EH (cell line): Measurements from ENCODE around the gene HNRNPAB.

Experiments used
- DNase-seq: peaks from one replicate; pipeline ENCODE4 v3.0.0-alpha.2; 2015; ENCODE audit warnings: low read depth

HNRNPAB gene

GRCh38 chr5:178204182-178204934, at the start of gene HNRNPAB:
Gene HNRNPAB (plus strand): TSS chr5:178204533. CDS start chr5:178204838, 305 bp downstream.
- peak; percentile 94 for DNase-seq

DNA sequence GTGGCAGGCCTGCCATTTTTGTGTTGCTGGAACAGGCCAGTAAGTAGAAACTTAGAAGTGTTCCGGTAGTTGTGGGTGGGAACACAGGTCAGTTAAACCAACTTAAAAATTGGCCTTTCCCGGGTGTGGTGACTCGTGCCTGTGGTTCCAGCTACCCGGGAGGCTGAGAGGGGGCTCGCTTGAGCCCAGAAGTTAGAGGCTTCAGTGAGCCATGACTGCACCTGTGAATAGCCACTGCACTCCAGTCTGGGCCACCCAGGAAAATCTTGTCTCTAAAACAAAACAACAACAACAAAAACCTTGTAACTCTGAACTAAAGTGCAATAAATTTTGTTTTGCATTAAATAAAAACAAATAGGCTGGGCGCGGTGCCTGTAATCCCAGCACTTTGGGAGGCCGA, 49.3 kb upstream of the HNRNPAB start:
- no peak for DNase-seq

- DNase-seq: no peak
Observed at GRCh38 chr5:178160176-178160575, 44.2 kb upstream of the HNRNPAB start.

DNA sequence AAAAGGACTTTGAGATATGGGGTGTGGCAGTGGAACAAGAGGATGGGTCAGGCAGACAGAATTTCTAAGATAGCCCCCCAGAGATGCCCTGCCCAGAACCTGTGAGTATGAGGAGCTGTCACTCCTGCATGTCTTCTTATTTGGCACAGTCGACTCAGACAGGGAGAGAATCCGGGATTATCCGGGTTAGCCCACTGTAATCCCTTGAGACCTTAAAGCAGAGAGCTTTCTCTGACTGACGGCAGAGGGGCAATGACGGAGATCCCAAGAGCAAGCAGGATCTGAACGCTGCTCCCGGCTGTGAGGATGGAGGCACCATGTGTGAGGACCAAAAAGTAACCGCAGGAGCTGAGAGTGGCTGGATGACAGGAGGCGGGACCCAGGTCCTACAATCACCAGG, 41.9 kb upstream of the HNRNPAB start:
- DNase-seq: no peak

GRCh38 chr5:178163772-178164735, 40.3 kb upstream of the HNRNPAB start:
- peak; percentile 68 for DNase-seq

GRCh38 chr5:178165581-178165980, 38.8 kb upstream of the HNRNPAB start:
- no peak for DNase-seq

- no peak for DNase-seq
Observed at GRCh38 chr5:178170455-178170854, 33.9 kb upstream of the HNRNPAB start.

DNA sequence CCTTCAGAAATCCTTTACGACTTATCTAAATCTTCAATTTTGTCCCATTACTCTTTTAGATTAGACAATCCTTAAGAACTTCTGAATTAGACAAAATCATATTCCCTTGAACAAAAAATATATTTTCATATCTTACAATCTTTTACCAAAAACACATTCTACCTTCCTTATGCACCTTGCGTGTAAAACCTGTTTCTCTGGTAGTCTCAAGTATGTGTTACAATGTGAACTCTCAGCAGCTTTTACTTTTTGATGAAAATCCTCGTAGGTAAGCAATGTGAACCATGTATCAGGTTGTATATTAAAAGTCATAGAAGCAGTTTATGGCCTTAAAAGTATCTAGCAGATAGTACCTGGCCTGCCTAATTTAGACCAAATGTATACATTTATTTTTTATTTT, 29.9 kb upstream of the HNRNPAB start:
- DNase-seq: no peak

GRCh38 chr5:178176791-178177190, 27.5 kb upstream of the HNRNPAB start:
- DNase-seq: no peak

- no peak for DNase-seq
Observed at GRCh38 chr5:178177569-178177968, 26.8 kb upstream of the HNRNPAB start.

GRCh38 chr5:178180141-178180863, 24.0 kb upstream of the HNRNPAB start:
- DNase-seq: no peak

DNA sequence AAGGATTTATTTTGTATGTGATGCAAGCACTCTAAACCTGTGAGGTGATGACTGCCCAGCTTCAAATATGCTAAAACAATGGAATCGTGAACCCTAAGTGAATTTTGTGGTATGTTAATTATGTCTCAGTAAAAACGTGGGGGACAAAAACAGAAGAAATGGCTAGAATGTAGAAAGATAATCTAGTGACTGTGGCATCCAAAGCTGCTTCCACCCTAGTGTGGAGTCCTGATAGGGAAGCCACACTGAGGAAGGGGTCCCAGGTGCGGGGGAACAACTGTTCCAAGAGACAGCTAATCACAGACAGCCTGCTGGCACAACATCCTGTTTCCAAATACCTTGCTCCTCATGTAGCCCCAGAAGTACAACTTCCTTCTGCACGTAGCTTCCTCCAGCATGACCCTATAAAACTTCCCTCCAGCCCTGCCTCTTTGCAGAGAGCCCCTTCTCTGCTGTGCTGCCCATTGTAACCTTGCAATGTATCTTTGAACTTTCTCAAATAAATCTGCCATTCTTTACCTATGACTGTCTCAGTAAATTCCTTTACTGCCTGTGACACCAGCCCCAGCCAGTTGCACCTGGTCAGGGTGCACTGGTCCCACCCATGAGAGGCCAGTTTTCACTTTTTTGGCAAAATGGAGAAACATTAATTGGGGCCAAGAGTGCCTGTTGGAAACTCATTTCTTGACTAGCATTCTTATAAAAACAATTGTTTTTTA, 22.0 kb upstream of the HNRNPAB start:
- DNase-seq: no peak

DNA sequence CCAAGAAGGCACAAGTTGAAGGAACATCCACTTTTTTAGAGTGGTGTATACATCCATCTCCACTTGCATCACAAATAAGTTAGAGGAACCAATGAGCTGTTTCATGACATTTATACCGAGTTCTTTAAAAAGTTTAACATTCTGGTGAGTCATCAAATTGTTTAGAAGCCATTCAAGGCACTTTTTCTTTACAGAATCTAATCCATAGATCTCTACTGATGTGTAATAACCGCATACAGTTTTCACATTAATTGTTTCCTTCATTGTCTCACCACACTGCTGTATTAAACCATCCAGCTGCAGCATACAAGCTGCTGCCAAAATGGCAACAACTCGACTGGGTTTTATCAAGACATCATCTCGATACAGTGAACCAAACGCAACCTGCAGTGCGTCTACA, 17.9 kb upstream of the HNRNPAB start:
- no peak for DNase-seq

- no peak for DNase-seq
Observed at GRCh38 chr5:178187014-178187413, 17.3 kb upstream of the HNRNPAB start, which contains the start of gene GMCL2. Gene GMCL2 (minus strand): TSS chr5:178187371. CDS start chr5:178187299, 72 bp downstream.

GRCh38 chr5:178189433-178189832, 14.9 kb upstream of the HNRNPAB start:
- no peak for DNase-seq

GRCh38 chr5:178191661-178192060, 12.7 kb upstream of the HNRNPAB start:
- no peak for DNase-seq

DNA sequence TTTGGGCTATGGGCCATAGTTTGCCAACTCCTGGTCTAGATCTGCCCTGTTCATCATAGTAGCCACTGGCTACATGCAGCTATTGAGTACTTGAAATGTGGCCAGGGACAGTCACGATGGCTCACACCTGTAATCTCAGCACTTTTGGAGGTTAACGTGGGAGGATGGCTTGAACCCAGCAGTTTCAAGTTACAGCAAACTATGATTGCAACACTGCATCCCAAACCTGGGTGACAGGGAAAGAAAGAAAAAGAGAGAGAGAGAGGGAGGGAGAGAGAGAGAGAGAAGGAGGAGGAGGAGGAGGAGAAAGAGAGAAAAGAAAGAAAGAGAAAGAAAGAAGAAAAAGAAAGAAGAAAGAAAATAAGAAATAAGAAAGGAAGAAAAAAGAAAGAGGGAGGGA, 12.1 kb upstream of the HNRNPAB start:
- no peak for DNase-seq

GRCh38 chr5:178192787-178193186, 11.5 kb upstream of the HNRNPAB start:
- DNase-seq: no peak

DNA sequence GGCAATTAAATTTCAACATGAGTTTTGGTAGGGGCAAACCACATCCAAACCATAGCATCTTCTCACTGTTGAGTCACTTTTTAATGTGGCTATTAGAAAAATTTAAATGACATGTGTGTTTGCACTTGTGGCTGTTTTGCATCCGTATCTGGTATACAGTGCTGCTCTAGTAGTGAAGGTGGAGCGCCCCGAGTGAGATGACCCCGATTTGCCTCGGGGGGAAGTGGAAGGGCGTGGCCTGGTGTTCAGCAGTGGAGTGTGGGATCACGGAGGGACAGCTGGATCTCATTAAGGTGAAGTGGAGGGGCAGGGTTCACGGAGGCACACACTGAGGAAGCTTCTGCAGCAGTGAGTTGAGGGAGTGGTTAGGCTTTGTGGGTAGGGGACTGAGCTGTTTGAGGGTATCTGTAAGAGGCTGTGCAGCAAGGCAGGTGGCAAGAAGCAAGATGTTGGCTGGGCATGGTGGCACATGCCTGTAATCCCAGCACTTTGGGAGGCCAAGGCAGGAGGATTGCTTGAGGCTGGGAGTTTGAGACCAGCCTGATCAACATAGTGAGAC, 11.0 kb upstream of the HNRNPAB start:
- no peak for DNase-seq

DNA sequence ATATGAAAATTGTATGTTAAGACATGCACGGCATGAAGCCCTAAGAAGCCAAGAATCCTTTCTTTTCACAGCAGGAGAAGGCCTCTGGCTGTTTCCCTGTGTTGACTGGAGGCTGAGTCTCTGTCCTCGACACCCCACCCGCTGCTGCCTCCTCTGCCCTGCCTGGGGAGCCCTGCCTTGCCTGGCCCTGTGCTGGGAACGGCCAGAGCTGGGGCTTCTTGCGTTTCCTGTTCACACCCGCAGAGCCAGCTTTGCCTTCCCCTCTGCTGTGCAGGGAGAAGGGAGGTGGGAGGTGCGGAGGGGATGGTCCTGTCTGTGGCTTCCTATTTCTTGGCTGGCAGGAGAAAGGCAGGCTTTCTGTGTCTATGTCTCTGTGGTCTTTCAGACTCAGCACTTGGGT, 10.3 kb upstream of the HNRNPAB start:
- no peak for DNase-seq

DNA sequence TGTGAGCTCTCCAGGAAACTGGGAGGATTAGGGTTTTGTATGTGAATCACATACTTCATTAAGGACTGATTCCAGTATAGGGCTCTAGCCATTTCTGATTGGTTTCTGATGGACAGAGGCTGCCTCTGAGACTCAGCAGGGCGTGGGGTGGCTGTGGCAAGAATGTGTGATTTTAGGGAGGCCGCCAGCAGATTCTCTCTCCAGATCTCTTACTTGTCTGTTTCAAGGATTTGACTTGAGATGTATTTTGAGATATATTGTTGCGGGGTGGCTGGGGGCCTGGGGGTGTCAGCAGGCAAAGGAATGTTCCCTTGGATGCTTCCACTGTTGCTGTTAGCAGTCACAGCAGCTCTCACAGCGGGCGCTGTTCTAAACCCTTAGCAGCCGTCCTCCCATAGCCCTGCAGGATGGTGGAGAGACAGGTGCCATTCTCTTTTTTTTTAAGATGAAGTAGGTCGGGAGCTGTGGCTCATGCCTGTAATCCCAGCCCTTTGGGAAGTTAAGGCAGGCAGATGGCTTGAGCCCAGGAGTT, 8.0 kb upstream of the HNRNPAB start:
- no peak for DNase-seq
